DND-41 (cell line): Measurements from ENCODE around the gene REPS1.

Source experiments
- EZH2 ChIP-seq: IDR thresholded peaks from 3 replicates; pipeline ENCODE4 v1.6.1; 2012; ENCODE audit warnings: borderline replicate concordance, low read depth, mild to moderate bottlenecking, moderate library complexity, low read length, inconsistent platforms; ENCODE audit not compliant: severe bottlenecking
- TF ChIP-seq, protein P1 (sequence below): IDR thresholded peaks from 2 replicates; pipeline ENCODE4 v1.5.1; 2012; ENCODE audit warnings: borderline replicate concordance, low read length, moderate library complexity, mild to moderate bottlenecking; ENCODE audit not compliant: poor library complexity, severe bottlenecking; ENCODE audit errors: extremely low read depth

DNA sequence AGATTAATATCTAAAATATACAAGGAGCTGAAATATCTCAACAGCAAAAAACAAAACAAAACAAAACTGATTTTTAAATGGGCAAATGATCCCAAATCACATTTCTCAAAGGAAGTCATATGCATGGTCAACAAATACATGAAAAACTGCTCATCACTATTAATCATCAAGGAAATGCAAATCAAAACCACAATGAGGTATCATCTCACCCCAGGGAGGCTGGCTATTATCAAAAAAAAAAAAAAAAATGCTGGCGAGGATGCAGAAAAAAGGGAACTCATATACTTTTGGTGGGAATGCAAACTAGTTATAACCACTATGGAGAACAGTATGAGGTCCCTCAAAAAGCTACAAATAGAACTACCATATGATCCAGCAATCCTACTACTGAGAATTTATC is 34.6 kb downstream of the REPS1 start:
- TF ChIP-seq, protein P1, sequence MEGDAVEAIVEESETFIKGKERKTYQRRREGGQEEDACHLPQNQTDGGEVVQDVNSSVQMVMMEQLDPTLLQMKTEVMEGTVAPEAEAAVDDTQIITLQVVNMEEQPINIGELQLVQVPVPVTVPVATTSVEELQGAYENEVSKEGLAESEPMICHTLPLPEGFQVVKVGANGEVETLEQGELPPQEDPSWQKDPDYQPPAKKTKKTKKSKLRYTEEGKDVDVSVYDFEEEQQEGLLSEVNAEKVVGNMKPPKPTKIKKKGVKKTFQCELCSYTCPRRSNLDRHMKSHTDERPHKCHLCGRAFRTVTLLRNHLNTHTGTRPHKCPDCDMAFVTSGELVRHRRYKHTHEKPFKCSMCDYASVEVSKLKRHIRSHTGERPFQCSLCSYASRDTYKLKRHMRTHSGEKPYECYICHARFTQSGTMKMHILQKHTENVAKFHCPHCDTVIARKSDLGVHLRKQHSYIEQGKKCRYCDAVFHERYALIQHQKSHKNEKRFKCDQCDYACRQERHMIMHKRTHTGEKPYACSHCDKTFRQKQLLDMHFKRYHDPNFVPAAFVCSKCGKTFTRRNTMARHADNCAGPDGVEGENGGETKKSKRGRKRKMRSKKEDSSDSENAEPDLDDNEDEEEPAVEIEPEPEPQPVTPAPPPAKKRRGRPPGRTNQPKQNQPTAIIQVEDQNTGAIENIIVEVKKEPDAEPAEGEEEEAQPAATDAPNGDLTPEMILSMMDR: no peak
- TF ChIP-seq EZH2: no peak
